Right hindlimb (tissue), 1 donor: ENCODE data around the gene HAUS3.
A peak's percentile ranks its signal among the peaks of the same experiment; 100 is the strongest.
"Not testable (repeated sequence)": the region's sequence is repeated elsewhere in the genome, so short reads cannot be mapped to it uniquely, and the experiment has no call there.

Experiments
- DNase-seq: peaks from one replicate; pipeline ENCODE4 v3.0.0-alpha.2; 2018

The HAUS3 gene

DNA sequence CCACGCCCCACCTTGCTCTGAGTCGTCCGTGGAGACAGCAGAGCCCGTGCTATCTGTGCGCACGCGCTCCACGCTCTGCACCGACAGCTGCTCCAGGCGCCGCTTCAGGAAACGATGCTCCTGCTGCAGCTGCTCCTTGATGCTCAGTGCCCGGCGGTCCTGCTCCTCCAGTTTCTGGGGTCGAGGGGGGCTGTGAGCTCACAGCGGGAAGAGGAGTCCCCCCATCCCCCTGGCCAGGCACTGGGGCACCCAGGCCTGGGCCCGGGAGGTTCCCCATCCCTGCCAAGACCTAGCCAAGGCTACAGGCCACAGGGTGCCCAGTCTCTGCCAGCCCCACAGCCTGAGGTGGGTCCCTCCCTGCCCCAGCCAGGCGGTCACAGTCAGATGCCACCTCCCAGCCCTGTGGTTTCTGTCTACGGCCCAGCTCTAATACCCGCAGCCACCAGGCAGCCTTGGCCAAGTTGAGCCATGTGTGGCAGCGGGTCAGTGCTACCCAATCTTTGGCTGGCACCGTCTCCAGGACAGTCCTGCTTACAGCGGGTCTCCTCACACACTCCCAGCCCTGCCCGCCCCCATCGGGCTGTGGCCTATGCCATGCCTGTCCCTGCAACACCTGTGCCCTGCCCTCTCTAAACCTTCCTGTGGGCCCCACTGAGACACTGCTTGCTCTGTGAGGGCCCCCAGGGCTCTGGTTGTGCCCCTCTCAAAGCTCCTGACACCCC, 9.3 kb upstream of the HAUS3 start:
- DNase-seq: peak; percentile 13

DNA sequence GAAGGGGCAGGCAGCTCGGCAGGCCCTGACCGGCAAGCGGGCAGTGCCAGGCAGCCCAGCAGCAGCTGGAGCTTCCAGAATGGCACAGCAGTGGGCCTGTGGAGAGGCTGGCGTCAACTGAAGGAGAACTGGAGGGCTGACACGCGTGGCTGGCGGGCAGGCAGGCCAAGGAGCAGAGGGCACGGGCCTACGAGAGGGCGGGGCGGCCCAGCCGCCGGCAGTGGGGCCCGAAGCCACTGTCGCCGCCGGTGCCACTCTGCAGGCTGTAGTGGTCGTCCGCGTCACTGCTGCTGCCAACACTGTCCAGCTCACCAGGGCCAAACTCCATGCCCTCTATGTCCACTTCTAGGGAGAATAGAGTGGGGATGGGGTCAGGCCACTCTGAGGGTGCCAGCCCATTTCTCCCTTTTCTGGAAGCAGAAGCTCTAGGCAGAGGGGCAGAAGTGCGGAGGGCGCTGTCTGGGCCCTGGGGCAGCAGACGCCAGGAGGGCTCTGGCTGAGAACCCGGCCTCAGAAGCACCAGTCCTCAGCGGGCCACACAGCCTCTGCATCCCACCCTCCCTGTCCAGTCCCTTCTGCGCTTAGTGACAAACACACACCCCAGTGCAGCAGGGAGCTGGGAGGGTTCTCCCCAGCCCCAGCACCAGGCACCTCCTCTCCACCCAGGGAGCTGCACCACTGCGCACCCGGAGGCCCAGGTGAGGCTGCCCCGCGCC, 8.6 kb upstream of the HAUS3 start:
- DNase-seq: peak; percentile 12

DNA sequence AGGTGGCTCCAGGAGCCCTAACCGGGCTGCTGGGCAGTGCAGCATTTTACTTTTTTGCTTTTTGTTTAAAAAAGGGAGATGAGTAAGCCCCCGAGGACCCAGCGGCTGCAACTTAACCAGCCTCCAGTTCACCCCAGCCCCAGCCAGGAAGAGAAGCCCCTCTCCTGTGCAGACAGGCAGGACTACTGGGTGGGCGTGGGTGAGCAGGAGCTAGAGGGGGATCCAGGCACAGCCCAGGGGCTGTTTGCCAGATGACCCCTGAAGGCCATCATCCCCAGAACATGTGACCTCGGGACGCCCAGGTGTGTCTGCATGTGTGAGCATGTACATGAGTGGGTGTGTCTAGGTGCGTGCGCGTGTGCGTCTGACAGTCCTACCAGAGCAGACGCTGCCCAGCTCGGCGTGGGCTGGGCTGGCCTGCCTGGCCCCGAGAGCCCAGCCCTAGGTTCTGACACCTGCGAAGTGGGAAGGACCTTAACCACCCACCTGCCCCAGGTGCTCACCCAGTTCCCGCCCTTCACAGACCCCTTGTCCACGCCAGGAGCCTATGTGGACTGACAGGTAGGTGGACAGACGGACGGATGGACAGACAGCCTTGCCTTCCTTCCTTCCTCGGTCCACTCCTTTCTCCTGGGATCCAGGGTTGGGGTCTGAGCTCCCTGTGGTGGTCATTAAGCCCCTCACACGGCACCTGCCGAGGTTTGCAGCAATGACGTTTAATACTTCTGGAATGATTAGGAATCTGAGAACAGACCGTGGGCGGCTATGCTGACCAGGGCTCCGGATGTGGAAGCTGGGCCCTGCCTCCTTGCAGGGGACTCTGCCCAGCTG, 7.8 kb upstream of the HAUS3 start:
- no peak for DNase-seq

DNA sequence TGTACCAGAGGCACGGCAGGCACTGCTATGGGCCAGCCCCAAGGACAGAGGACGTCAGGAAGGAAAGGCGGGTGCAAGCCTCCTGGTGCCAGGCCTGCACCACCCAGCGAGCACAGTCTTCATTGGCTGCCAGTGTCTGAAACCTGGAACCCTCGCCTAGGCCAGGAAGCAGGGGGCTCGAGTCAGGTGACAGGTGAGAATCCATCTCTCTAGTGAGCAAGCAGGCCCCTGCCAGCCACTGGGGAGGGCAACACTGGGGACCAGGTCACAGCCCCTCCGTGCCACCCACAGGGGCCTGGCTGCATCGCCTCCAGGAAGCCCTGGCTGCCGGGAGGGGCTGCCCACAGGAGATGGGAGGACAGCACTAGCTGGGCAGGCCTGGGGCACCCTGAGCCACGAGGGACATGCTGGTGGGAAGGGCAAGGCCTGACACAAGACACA, 6.9 kb upstream of the HAUS3 start:
- DNase-seq: no peak

DNA sequence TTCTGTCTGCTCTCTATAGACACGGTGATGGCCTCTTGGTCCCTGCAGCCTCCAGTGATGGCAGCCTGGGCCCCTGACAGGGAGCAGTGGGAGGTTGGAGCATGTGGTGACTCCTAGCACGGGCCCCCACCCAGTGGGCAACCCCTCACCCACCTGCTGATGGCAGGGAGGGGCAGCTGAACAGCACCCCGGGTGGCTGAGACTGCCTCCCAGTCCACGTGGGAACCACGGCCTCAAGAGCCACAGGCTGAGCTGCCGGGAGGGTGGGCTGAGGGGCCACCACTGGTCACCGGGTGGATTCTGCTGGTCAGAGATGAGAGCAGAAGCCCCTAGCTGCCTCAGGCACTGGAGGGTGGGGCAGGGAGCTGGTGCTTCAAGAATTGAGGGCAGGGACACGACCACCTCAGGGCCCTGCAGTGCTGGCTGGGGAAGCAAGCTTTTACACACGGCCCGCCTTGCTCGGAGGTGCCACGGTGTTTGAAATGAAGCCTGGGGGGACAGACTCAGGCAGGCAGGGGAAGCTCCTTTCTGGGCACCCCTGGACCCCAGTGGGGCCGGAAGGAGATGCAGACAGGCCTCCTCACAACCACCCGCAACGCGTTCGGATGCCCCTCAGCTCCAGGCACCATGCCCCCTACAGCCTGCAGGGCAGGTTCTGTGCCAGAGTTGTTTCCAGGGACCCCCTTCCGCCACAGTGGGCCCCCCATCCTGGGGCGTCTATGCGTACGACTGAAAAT, 6.3 kb upstream of the HAUS3 start:
- no peak for DNase-seq

DNA sequence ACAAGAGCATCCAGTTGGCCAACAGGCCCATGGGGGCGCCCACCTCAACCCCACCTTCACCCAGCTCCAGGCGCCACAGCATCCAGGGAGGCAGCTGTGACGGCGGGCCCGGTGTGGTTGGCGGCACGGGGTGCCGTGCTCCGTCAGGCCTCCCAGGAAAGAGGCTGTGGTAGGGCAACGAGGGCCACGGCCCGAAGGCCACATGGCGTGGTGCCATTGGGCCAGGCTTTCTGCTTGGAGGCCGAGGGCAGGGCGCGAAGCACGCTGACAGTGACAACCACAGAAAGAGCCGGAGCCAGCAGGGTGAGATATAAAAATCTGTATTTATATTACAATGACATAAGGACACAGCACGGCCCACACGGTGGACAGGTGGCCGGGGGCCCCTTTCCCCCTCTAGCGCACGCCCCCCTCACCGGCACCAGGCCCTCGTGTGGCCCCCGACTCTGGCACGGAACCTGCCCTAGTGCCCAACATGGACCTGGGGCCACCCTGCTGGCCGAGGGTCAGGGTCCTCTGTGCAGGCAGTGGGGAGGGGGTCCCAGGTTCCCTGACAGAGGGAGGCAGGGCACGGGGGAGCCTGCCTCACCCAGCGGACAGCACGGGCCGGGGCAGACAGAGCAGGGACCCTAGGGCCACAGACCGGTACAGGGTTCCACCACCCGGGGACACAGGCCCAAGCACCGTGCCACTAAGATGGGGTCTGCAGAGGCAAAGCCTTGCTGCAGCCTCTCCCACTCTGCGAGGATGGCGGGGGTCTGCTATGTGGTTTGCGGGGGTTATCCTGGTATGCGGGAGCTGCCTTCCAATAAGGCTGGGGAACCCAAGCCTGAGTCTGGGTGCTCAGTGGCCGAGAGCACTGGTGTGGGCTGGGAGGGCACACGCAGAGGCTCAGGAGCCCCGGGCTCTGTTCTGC, 5.5 kb upstream of the HAUS3 start:
- peak; percentile 25 for DNase-seq

DNA sequence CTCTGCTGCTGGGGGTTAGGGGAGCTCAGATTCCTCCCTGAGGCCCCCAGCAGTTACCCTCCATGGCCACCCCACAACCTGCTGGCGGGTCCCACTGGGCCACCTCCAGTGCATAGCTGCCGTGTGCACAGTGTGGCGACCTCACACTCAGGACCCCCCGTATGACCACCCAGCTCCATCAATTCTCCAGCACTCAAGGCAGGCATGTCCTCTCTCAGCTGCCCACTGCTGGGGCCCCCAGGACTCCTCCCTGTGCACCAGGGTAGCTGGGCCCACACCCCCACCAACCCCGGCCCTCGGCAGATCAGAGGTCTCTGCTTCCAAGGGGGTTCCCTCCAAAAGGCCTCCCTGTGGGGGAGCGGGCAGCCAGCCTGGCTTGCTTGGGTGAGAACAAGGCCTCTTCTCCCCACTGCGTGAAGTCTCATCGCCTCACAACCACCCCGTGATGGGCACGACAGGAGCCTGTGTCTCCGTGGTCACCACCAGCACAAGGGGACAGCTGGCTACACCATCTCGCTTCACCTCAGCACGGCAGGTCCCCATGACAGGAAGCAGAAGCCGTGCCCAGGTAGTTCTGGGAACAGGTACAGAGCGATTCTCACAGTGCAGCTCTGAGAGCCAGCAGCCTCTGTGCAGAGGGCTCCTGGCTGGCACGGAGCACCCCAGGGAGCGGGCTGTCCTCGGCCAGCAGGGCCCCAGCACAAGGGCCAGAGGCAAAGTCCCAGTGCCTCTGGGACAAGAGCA, 4.6 kb upstream of the HAUS3 start:
- no peak for DNase-seq

DNA sequence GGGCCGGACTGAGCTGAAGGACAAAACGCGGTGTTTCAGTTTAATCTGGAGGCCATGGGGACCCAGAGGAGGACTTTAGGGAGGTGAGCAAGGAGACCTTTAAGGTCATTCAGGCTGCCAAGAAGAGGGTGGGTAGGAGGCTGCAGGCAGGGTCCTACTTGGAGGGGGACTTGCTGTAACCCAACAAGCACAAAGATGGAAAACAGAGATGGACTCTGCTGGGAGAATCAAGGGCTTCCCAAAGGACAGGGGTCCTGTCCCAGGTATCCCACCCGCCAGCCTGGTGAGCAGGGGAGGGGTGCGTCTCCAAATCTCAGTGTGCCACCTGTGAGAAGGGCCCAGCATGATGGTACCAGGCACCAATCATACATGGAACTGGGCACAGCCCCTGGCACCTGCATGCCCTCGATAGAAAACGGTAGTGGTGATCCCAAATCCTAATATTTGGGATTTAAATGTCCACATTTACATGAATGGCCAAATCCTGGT, 3.9 kb upstream of the HAUS3 start:
- DNase-seq: no peak

DNA sequence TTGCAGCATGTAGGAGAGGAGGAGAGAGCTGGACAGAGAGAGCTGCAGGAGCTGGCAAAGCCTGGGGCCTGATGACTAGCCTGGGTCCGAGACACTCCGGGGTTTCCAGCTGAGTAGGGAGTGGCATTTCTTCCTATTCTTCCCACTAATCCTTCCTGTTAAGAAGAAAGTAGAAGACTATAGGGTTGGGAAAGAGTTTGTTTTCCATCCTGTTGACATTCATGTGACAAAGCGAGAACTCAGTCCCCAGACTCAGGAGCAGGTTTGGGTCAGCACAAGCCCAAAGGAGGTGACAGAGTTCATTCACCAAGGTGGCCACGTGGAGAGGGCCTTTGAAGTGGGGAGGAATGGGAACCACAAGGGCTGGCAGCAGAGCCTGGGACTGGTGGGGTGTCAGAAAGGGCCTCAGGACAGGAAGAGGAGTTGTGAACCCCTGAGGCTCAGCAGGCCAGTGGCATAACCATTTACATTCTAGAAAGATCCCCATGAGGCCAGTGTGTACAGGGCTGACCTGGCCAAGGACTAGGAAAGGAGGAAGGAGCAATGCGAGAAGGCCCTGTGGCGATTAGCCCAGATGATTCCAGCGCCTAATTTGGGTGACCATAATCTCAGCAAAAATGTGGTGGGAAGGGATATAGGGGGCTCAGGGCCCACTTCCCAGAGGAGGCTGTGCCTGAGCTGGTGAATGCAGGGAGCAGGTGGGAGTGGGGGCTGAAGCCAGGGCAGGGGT, 3.3 kb upstream of the HAUS3 start:
- DNase-seq: no peak

DNA sequence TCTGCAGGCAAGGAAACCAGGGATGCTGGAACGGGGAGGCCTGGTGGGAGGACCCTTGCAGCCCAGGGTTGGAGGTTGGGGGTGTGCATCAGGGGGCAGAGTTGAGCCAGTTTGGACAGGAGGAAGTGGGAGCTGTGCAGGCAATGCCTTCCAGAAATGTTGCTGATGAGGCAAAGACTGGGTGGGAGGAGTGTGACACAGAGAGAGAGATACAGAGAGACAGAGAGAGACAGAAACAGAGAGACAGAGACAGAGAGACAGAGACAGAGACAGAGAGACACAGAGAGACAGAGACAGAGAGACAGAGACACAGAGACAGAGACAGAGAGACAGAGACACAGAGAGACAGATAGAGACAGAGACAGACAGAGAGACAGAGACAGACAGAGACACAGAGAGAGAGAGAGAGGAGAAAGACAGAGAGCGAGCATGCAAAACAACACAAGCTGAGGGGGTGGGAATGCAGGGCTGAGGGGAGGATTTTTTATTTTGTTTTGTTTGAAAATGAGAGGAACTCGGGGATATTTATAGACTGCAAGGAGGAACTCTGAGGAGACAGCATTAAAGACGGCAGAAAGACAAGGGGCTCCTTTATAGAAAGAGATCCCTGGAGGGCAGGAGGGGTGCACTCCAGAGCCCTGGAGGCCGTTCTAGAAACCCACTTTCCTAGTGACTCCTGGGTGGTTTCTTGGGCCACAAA, 1.9 kb upstream of the HAUS3 start:
- peak; percentile 74 for DNase-seq

DNA sequence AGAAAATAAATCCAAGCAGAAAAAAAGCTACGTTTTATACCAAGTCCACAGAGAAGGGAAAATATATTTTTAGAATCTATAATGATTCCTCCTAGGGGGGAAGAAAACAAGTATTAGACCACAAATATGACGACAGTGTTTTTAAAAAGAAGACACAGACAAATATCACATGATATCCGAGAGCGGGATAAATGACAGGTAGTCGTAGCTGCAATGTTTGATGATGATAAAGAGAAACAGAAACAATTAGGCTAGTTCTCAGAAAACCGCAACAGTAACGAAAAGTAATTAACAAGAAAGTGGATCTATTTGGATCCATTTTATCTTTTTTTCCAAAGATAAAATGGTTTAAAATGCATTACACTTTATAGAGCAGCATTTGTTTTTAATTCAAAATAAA, 918 bp downstream of the HAUS3 start:
- no peak for DNase-seq

DNA sequence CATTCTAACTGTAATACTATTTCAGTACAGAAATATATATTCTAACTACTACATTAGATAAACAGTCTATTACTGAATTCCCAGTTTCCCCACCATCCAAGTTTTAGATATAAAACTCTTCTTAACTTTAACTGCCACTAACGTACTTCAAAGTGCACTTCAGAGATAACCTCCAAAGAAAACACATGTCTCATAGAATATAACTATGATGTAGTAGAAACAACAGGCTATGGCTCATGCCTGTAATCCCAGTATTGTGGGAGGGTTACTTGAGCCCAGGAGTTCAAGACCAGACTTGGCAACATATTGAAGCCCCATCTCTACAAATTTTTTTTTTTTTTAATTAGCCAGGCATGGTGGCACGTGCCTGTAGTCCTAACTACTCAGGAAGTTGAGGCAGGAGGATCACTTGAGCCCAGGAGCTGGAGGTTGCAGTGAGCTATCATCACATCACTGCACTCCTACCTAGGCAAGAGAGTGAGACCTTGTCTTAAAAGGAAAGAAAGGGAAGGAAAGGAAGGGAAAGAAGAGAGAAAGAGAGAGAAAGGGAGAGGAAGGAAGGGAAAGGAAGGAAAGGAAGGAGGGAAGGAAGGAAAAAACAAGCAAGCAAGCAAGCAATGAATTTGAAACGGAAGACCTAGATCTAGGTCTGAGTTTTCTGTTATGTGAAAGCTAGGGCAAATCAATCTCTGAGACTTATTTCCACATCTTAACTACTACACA, 4.8 kb downstream of the HAUS3 start:
- DNase-seq: no peak

DNA sequence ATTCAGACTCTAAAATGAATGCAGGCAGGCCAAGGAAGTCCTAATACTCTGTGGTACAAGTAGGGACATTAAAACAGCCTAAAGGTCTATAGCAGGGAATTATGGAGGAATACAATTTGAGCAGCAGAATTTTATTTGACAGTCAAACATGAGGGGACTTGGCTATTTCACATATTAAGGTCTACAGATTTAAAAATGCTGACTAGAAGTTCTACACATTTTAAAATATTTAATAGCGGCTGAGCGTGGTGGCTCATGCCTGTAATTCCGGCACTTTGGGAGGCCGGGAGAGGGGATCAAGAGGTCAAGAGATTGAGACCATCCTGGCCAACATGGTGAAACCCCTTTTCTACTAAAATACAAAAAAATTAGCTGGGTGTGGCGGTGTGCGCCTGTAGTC, 10.8 kb downstream of the HAUS3 start:
- DNase-seq: no peak

DNA sequence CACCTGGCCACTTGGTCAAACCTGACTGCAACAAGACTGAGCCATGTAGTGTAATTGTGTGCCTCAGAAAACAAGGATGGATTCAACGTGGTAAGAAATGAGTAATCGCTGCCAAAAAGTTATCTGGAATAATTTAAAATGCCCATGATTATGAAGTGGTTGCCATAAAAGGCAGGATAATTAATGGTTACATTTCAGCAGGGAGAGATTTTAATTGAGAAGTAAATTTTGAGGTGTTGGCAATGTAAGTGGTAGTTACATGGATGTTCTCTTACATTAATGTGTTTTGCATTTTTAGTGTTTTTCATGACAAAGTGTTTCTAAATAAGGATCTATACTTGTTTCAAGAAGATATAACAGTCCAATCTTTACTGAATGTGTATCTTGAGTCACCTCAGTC, 15.7 kb downstream of the HAUS3 start:
- DNase-seq: no peak

DNA sequence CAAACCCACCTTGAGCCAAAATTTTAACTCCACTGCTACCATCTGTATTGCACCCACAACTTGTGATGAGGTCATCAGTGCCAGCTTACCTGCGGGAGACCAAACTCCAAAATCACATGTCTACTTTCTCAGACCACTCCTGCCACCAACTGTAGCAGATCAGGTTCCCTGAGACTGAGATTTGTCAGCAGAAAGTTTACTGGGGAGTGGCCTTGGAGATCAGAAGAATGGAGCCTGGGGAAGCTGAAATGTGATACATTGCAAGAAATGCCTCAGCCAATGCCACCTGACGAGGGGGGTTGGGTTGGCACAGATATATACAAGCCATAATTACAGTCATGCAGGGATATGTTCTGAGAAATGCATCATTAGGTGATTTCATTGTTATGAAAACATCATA, 19.1 kb downstream of the HAUS3 start:
- no peak for DNase-seq

DNA sequence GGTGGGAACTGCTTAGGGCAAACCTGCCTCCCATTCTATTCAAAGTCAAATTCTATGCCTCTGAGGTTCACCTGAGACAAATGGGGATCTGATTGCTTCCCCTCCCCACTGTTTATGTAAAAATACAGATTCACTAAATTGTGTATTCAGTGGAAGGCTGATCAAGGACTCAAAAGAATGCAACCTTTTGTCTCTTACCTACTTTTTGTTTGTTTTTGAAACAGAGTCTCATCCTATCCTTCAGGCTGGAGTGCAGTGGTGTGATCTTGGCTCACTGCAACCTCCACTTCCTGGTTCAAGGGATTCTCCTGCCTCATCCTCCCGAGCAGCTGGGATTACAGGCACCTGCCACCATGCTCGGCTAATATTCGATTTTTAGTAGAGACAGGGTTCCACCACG, 20.5 kb downstream of the HAUS3 start:
- not testable (repeated sequence) for DNase-seq

DNA sequence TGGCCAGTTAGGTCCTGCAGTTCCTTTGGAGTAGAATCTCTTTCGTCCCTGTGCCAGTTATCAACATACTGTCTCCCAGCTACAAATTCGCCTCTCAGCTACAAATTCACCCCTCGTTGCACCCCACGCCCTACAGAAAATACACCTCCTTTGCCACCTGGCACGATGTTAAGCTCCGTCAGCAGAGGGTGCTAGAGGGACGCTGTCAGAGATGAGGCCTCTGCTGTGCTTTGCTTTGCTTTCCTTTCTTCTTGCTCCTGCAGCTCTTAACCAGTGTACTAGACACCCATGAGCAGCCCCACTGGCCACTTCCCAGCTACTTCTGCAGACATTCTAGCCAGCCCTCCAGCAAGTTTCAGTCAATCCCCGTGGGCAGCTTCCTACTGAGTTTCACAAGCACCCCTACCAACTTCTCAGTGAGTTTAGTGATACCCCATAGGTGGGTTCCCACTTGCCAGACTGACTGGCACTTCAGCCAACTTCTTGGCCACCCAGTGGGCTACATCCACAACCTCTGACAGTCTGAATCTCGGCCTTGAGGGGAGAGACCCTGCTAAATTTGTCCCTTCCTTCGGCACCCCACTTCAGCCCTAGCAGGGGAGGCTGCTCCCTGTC, 21.8 kb downstream of the HAUS3 start:
- peak; percentile 75 for DNase-seq

DNA sequence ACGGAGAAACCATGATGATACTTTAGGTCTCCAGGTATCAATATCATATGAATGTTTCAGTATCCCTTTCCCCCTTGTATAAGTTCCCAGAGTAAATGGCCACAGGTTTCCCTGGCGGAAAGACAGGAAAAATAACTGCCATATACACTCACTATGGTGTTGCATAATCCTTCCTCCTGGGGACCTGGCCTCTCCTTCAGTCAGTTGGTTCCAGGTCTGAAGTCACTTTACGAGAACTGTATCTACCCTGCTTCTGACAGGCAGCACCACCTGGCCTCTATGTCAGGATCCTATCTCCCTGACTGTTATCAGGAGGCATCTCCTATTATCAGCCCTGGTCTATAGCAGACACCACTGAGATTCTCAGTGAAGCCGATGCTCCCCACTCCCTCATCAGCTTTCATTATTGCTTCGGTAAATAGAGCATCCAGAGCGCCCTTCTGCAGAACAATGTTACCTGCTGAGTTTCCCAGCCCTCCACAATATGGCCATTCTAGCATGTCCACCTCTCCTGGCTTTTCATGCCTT, 22.6 kb downstream of the HAUS3 start:
- DNase-seq: no peak
